HFFc6 (cell line): ENCODE results near the gene RPAIN. TPM values are rescaled to one million over a fixed set of nuclear protein-coding genes. Genes with fewer than 3 reads are reported as not detected.

Source experiments
- DNase-seq: peaks from one replicate; pipeline ENCODE4 v3.0.0-alpha.2; 2018
- H3K27ac Mint-ChIP-seq: 2 replicates; pipeline ENCODE4 v1.8.0; 2020; ENCODE audit warnings: mild to moderate bottlenecking, mixed read lengths
- H3K27me3 Mint-ChIP-seq: 2 replicates; pipeline ENCODE4 v1.8.0; 2021; ENCODE audit warnings: mild to moderate bottlenecking, moderate library complexity, mixed read lengths; ENCODE audit not compliant: insufficient read depth
- H3K36me3 Mint-ChIP-seq: 2 replicates; pipeline ENCODE4 v1.8.0; 2021; ENCODE audit warnings: low read depth, mixed read lengths
- H3K4me1 Mint-ChIP-seq: 2 replicates; pipeline ENCODE4 v1.8.0; 2020; ENCODE audit warnings: low read depth, mixed read lengths
- H3K4me3 Mint-ChIP-seq: 2 replicates; pipeline ENCODE4 v1.8.0; 2020; ENCODE audit warnings: mild to moderate bottlenecking, moderate library complexity, mixed read lengths
- H3K9me3 Mint-ChIP-seq: 2 replicates; pipeline ENCODE4 v1.8.0; 2020; ENCODE audit warnings: mild to moderate bottlenecking, mixed read lengths
- CTCF ChIP-seq: fragments of 200-600 bp; sonication (generic); IDR thresholded peaks from 2 replicates; pipeline ENCODE4 v1.5.0; 2021; ENCODE audit warnings: antibody characterized with exemption, mild to moderate bottlenecking
- total RNA-seq, 6 experiments: library from RNA; stranded (reverse); fragmentation: NEBNext Ultra II Directional; extraction: Animal tissue kit (Norgen Biotek cat#: 25700); gene quantifications; 2 replicates in 1 of 6; 3 replicates in 5 of 6; pipeline ENCODE4 v1.2.3, GENCODE V29; 2021

RPAIN gene
- total RNA-seq, 6 experiments from 2014 or later = 20.4 to 25.6 (median 22.5) TPM

GRCh38 chr17:5418858-5419355 lies 1.1 kb upstream of the RPAIN start:
- Mint-ChIP-seq H3K27me3 (0 out of 2 replicates have a peak, but pooled peaks cover 3% of the 10 kb centered on the region), H3K4me3 (peak overlapping the region; percentile 99), H3K4me1 (peaks cover 33% of the 10 kb centered on the region), H3K27ac (peak overlapping the region; percentile 95), H3K36me3 (peaks cover 15% of the 10 kb centered on the region; the same call in 1 of the 2 replicates), H3K9me3 (no peaks in the 10 kb centered on the region)
- DNase-seq = peak; percentile 22
- TF ChIP-seq CTCF = no peak

GRCh38 chr17:5419356-5419958 lies 525 bp upstream of the RPAIN start, which contains the start of gene NUP88:
Gene NUP88 (minus strand): TSS chr17:5419662. CDS start chr17:5419650, 12 bp downstream.
- H3K4me1 Mint-ChIP-seq = peaks cover 31% of the 10 kb centered on the region
- peaks cover 15% of the 10 kb centered on the region; the same call in 1 of the 2 replicates for H3K36me3 Mint-ChIP-seq
- H3K27ac Mint-ChIP-seq = peak within 1 kb of the TSS; percentile 95
- H3K9me3 Mint-ChIP-seq = no peaks in the 10 kb centered on the region
- H3K27me3 Mint-ChIP-seq = 0 out of 2 replicates have a peak, but pooled peaks cover 3% of the 10 kb centered on the region
- peak; percentile 97 for DNase-seq
- no peak for TF ChIP-seq CTCF
- H3K4me3 Mint-ChIP-seq = peak within 1 kb of the TSS; percentile 99

- Mint-ChIP-seq H3K4me1 (peaks cover 42% of the 10 kb centered on the region), H3K9me3 (no peaks in the 10 kb centered on the region), H3K27ac (peak overlapping the region; percentile 72), H3K36me3 (peaks cover 28% of the 10 kb centered on the region), H3K27me3 (0 out of 2 replicates have a peak, but pooled peaks cover 3% of the 10 kb centered on the region), H3K4me3 (peak overlapping the region; percentile 42; the same call in 1 of the 2 replicates)
- peak; percentile 86 for DNase-seq
- peak; percentile 14; the same call in 1 of the 2 replicates for TF ChIP-seq CTCF
Measured at GRCh38 chr17:5422505-5422904, 2.5 kb downstream of the RPAIN start.

GRCh38 chr17:5424909-5425308 lies 4.9 kb downstream of the RPAIN start:
- Mint-ChIP-seq H3K4me3 (no peak overlapping the region), H3K4me1 (peaks cover 64% of the 10 kb centered on the region), H3K27me3 (no peaks in the 10 kb centered on the region), H3K36me3 (peaks cover 33% of the 10 kb centered on the region), H3K9me3 (no peaks in the 10 kb centered on the region), H3K27ac (no peak overlapping the region)
- DNase-seq = peak; percentile 34
- TF ChIP-seq CTCF = no peak

GRCh38 chr17:5425826-5426225 lies 5.8 kb downstream of the RPAIN start:
- H3K36me3 Mint-ChIP-seq = peaks cover 37% of the 10 kb centered on the region
- H3K4me3 Mint-ChIP-seq = no peak overlapping the region
- no peaks in the 10 kb centered on the region for H3K9me3 Mint-ChIP-seq
- no peak for TF ChIP-seq CTCF
- no peak for DNase-seq
- H3K4me1 Mint-ChIP-seq = peaks cover 61% of the 10 kb centered on the region
- H3K27ac Mint-ChIP-seq = no peak overlapping the region
- peaks cover 1% of the 10 kb centered on the region; the same call in 1 of the 2 replicates for H3K27me3 Mint-ChIP-seq
